SKM-1 treated with dmso at 0.1 percent for 144 hours (cell line): ENCODE results near the gene IFNA4.
"Not testable (repeated sequence)": the region's sequence is repeated elsewhere in the genome, so short reads cannot be mapped to it uniquely, and the experiment has no call there.

Source experiments
- DNase-seq: peaks from one replicate; lab custom pipeline; 2025; ENCODE audit not compliant: unreplicated experiment; lab: John Stamatoyannopoulos, UW

Gene IFNA4

DNA sequence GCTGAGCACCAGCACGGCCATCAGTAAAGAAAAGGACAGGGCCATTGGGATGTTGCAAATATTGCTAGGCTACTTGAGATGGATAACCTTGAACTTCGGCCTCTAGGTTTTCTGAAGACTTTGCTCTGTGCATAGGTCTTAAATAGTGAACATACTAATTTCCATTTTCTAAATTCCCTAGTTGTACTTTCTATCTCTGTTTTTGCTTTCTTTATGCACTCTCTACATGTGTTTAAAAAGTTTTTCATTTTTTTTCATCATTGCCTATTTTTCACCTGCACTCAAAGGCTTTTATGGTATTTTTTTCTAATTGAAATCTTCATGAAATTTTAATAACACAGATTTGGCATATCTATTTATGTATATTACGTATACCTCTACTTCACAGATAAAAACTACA lies at the start of gene IFNA4:
Gene IFNA4, minus strand, starts transcription at position 101 of the 400 bp plus-strand sequence. Its CDS starts 56 bp downstream, at position 45.
- DNase-seq = not testable (repeated sequence)

DNA sequence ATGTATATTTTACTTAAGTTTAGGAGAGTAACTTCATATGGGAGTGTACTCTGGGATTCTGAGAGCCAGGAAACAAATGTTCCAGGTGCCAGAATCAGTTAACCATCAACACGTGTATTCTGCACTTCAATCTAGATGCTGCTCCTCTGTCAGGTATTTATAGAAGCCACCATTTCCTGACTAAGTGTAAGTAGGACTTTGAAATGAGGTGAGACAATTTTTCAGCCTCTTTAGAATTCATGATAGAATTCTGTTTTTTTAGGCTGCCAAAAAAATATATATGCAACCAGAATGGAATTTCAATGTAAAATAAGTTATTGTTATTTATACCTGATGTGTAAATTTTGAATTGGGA lies 49.0 kb upstream of the IFNA4 start:
- DNase-seq = not testable (repeated sequence)

DNA sequence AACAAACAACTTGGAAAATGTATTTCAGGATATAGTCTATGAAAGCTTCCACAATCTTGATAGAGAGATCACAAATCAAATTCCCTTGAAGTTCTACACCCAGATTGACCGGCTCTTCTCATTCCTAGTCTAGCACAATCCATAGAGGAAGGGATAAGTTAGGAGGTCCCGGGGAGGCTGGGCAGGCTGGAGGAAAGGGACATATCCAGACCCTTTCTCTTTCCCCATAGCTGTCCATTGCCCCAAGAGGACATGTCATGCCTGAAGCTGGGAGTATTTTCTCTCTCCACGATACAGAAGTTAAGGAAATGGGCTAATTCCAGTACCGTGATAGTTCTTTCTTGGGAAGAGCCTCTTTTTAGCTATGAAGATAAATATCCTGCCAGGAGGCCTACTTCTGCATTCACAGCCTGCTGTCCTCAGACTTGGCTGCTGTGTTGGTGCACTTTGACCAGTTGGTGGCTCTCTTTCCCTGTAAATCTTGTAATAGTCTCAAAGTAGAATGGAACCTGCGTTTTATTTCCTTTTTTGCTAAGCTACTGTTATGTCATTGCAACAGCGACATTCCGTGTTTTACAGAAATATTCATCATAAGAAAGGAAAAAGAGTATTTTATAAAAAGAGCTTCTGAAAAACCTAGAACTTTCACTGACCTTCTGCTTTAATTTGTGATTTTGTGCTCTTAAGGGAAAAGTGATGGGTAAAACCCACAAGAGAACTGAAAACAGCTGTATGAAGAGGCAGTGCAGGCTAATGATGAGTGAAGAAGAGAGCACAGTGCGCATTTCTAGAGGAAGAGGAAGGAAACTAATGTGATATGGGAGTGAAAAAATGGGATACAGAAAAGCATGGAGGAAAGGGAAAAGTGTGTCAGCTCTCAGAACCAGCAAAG lies 48.3 kb upstream of the IFNA4 start:
- peak; percentile 80 for DNase-seq

DNA sequence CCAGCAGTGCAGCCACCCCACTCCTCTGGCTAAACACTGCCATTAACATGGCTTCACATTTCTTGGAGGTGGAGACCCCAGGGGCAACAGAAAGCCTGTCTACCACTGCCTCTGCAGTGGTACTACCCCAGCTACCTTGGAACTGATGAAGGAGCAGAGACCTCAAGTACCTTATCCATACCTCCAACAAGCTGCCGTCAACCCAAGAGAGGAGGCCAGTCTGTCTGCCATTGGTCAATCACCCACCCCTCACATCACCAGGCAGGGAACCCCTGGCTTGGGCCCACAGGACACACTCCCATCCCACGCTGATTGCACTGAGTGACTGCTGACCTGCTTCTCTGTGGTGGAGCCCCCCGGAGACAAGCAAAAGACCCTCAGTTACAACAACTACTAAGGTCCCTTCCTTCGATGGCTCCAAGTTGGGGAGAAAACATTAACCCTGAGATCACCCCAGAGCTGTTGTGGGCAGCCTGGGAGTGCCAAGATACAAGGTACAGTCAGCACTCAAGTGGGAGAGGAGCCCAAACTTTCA lies 46.8 kb upstream of the IFNA4 start:
- DNase-seq = no peak

DNA sequence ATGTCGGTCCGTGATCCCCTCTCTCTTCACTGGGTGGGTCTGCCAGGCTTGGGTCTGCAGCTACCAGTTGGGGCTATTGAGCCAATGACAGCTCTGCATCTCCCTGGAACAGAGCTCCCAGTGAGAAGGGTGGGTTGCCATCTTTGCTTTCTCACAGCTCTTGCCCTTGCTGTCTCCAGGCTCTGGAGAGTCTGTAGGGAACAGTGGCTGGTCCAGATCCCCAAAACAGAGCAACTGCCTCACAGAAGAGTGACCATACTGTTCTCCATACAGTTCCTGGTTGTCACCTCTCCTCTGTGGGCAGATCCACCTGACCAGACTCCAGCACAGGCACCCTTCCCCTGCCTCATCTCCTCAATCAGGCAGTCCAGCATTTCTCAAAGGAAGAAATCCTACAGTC lies 45.9 kb upstream of the IFNA4 start:
- DNase-seq = no peak

DNA sequence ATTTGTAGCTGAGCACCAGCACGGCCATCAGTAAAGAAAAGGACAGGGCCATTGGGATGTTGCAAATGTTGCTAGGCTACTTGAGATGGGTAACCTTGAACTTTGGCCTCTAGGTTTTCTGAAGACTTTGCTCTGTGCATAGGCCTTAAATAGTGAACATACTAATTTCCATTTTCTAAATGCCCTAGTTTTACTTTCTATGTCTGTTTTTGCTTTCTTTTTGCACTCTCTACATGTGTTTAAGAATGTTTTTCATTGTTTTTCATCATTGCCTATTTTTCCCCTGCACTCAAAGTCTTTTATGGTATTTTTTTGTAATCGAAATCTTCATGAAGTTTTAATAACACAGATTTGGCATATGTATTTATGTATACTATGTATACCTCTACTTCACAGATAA lies 40.7 kb upstream of the IFNA4 start, which contains the start of gene IFNA17:
Gene IFNA17, minus strand, starts transcription at position 101 of the 400 bp plus-strand sequence. Its CDS starts 49 bp downstream, at position 52.
- DNase-seq = no peak

DNA sequence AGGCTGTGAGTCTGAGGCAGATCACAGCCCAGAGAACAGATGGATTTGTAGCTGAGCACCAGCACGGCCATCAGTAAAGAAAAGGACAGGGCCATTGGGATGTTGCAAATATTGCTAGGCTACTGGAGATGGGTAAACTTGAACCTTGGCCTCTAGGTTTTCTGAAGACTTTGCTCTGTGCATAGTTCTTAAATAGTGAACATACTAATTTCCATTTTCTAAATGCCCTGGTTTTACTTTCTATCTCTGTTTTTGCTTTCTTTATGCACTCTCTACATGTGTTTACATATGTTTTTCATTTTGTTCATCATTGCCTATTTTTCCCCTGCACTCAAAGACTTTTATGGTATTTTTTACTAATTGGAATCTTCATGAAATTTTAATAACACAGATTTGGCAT lies 29.8 kb upstream of the IFNA4 start, which contains the start of gene IFNA16:
Gene IFNA16, minus strand, starts transcription at position 101 of the 400 bp plus-strand sequence. Its CDS starts 6 bp downstream, at position 95.
- not testable (repeated sequence) for DNase-seq

DNA sequence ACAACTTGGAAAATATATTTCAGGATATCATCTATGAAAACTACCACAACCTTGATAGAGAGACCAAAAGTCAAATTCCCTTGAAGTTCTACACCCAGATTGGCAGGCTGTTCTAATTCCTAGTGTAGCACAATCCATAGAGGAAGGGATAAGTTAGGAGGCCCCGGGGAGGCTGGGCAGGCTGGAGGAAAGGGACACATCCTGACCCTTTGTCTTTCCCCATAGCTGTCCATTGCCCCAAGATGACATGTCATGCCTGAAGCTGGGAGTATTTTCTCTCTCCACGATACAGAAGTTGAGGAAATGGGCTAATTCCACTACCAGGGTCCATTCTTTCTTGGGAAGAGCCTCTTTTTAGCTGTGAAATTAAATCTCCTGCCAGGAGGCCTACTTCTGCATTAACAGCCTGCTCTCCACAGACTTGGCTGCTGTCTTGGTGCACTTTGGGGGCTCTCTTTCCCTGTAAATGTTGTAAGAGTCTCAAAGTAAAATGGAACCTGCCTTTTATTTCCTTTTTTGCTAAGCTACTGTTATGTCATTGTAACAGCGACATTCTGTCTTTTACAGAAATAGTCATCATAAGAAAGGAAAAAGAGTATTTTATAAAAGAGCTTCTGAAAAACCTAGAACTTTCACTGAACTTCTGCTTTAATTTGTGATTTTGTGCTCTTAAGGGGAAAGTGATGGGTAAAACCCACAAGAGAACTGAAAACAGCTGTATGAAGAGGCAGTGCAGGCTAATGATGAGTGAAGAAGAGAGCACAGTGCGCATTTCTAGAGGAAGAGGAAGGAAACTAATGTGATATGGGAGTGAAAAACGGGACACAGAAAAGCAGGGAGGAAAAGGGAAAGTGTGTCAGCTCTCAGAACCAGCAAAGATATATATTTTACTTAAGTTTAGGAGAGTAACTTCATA lies 26.3 kb upstream of the IFNA4 start:
- DNase-seq = peak; percentile 51

DNA sequence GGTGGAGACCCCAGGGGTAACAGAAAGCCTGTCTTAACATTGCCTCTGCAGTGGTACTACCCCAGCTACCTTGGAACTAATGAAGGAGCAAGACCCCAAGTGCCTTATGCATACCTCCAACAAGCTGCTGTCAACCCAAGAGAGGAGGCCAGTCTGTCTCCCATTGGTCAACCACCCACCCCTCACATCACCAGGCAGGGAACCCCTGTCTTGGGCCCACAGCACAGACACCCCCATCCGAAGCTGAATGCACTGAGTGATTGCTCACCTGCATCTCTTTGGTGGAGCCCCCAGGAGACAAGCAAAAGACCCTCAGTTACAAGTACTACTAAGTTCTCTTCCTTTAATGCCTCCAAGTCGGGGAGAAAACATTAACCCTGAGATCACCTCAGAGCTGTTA lies 24.8 kb upstream of the IFNA4 start:
- DNase-seq = not testable (repeated sequence)

DNA sequence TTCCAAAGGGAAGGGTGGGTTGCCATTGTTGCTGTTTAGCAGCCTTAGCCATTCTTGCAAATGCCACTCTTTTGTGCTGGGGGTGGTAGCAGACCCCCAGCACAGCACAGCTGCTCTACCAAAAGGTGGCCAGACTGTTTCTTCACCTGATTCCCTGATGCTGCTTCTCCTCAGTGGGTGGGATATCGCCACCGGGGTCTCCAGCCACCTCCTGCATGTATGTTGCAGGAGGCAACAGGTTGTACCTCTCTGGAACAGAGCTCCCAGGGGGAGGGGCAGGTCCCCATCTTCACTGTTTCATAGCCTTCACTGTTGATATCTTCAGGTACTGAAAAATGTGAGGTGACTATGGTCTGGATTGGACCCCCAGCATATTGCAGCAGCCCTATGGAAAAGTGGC lies 23.4 kb upstream of the IFNA4 start:
- not testable (repeated sequence) for DNase-seq

DNA sequence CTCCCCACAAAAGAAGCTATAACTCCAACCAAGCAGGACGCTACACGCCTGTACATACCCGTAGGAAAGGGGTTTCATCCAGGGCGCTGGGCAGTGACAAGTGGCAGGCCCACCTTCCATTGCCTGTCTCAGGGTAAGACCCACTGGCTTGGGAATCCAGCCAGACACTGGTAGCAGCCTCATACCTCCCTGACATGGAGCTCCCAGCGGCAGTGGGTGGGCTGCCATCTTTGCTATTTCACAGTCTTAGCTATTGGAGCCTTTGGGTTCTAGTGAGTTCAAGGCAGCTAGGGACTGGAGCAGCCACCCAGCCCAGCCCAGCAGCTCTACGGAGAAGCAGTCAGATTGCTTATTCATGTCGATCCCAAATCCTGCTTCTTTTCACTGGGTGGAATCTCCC lies 22.9 kb upstream of the IFNA4 start:
- DNase-seq = no peak

DNA sequence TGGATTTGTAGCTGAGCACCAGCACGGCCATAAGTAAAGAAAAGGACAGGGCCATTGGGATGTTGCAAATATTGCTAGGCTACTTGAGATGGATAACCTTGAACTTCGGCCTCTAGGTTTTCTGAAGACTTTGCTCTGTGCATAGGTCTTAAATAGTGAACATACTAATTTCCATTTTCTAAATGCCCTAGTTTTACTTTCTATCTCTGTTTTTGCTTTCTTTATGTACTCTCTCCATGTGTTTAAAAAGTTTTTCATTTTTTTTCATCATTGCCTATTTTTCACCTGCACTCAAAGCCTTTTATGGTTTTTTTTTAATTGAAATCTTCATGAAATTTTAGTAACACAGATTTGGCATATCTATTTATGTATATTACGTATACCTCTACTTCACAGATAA lies 19.7 kb upstream of the IFNA4 start, which contains the start of gene IFNA10:
Gene IFNA10, minus strand, starts transcription at position 101 of the 400 bp plus-strand sequence. Its CDS starts 46 bp downstream, at position 55.
- not testable (repeated sequence) for DNase-seq

DNA sequence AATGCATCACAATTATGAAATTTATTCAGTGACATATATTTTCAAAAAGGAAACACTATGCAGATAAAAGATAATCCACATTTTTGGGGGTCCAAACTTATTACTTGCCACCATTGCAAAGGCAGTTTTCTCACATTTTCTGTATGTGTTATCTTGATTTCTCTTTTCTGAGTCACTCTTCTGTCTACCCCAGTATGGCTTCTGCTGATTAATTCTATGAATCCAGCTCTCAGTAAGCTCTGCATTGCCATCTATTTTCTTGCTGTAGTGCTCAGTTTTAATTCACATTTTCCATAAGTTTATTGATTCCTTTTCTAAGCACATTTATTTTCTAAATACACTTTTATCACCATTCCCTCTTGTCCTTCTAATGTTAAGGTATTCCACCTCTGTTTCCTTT lies 17.8 kb upstream of the IFNA4 start:
- no peak for DNase-seq

DNA sequence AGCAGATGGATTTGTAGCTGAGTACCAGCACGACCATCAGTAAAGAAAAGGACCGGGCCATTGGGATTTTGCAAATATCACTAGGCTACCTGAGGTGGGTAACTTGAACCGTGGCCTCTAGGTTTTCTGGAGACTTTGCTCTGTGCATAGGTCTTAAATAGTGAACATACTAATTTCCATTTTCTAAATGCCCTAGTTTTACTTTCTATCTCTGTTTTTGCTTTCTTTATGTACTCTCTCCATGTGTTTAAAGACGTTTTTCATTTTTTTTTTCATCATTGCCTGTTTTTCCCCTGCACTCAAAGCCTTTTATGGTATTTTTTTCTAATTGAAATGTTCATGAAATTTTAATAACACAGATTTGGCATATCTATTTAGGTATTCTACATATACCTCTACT lies 14.7 kb upstream of the IFNA4 start, which contains the start of gene IFNA7:
Gene IFNA7, minus strand, starts transcription at position 101 of the 400 bp plus-strand sequence. Its CDS starts 40 bp downstream, at position 61.
- not testable (repeated sequence) for DNase-seq

DNA sequence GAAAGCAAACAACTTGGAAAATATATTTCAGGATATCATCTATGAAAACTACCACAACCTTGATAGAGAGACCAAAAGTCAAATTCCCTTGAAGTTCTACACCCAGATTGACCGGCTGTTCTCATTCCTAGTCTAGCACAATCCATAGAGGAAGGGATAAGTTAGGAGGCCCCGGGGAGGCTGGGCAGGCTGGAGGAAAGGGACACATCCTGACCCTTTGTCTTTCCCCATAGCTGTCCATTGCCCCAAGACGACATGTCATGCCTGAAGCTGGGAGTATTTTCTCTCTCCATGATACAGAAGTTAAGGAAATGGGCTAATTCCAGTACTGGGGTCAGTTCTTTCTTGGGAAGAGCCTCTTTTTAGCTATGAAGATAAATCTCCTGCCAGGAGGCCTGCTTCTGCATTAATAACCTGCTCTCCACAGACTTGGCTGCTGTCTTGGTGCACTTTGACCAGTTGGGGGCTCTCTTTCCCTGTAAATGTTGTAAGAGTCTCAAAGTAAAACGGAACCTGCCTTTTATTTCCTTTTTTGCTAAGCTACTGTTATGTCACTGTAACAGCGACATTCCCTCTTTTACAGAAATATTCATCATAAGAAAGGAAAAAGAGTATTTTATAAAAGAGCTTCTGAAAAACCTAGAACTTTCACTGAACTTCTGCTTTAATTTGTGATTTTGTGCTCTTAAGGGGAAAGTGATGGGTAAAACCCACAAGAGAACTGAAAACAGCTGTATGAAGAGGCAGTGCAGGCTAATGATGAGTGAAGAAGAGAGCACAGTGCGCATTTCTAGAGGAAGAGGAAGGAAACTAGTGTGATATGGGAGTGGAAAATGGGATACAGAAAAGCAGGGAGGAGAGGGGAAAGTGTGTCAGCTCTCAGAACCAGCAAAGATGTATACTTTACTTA lies 7.7 kb upstream of the IFNA4 start:
- peak; percentile 56 for DNase-seq

DNA sequence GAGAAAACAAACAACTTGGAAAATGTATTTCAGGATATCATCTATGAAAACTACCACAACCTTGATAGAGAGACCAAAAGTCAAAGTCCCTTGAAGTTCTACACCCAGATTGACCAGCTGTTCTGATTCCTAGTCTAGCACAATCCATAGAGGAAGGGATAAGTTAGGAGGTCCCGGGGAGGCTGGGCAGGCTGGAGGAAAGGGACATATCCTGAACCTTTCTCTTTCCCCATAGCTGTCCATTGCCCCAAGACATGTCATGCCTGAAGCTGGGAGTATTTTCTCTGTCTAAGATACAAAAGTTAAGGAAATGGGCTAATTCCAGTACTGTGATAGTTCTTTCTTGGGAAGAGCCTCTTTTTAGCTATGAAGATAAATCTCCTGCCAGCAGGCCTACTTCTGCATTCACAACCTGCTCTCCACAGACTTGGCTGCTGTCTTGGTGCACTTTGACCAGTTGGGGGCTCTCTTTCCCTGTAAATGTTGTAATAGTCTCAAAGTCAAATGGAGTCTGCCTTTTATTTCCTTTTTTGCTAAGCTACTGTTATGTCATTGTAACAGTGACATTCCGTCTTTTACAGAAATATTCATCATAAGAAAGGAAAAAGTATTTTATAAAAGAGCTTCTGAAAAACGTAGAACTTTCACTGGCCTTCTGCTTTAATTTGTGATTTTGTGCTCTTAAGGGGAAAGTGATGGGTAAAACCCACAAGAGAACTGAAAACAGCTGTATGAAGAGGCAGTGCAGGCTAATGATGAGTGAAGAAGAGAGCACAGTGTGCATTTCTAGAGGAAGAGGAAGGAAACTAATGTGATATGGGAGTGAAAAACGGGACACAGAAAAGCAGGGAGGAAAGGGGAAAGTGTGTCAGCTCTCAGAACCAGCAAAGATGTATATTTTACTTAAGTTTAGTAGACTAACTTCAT lies 4.3 kb downstream of the IFNA4 start:
- peak; percentile 70 for DNase-seq

DNA sequence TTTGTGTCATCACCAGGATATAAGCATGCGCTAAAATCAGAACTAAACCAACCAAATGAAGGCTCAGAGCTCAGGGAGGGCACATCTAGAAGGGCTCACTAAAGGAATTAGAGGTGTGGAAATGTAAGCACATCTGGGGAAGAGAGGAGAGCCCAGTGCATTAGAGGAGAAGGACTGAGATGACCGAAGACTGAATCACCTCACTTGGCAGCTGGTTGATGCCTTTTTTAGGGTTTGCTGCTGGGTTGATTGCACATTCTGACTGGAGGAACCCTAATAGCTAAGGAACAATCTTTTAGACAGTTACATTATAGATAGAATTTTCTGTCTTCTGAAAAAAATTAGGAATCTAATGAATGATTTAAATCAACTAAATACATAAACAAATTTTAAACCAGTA lies 12.7 kb downstream of the IFNA4 start:
- DNase-seq = no peak

DNA sequence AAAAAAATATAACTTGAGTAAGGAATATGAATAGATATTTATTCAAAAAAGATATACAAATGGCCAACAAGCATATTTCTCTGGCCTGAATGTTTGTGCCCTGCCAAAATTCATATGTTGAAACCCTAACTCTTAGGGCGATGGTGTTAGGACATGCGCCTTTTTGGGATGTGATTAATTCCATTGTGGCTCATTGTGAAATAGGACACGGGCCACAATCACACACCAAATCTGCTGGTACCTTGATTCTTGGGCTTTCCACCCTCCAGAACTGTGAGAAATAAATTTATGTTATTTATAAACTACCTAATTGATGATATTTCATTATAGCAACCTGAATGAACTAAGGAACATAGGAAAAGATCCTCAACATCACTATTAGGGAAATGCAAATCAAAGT lies 15.2 kb downstream of the IFNA4 start:
- no peak for DNase-seq

DNA sequence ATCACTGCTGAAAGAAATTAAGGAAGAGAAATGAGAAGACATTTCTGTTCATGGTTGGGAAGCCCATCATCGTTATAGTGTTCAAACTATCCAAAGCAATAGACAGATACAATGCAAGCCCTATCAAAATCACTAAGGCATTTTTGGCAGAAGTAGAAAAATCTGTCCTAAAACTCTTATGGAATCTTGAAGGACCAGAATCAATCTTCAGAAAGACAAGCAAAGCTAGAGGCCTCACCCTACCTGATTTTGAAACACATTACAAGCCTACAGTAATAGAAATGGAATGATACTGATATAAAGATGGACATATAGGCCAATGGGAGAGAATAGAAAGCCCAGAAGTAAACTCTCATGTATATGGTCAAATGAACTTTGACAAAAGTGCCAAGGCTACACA lies 16.0 kb downstream of the IFNA4 start:
- no peak for DNase-seq
